HG02642 (cell line): ENCODE measurements around the gene AMD1.
"Not testable (repeated sequence)": the region's sequence is repeated elsewhere in the genome, so short reads cannot be mapped to it uniquely, and the experiment has no call there.

ENCODE experiments used
- ATAC-seq: cut with Tn5 transposase; IDR thresholded peaks from one replicate; pipeline ENCODE4 v1.9.1; 2021; ENCODE audit warnings: mild to moderate bottlenecking; ENCODE audit not compliant: unreplicated experiment, poor library complexity

AMD1 gene

DNA sequence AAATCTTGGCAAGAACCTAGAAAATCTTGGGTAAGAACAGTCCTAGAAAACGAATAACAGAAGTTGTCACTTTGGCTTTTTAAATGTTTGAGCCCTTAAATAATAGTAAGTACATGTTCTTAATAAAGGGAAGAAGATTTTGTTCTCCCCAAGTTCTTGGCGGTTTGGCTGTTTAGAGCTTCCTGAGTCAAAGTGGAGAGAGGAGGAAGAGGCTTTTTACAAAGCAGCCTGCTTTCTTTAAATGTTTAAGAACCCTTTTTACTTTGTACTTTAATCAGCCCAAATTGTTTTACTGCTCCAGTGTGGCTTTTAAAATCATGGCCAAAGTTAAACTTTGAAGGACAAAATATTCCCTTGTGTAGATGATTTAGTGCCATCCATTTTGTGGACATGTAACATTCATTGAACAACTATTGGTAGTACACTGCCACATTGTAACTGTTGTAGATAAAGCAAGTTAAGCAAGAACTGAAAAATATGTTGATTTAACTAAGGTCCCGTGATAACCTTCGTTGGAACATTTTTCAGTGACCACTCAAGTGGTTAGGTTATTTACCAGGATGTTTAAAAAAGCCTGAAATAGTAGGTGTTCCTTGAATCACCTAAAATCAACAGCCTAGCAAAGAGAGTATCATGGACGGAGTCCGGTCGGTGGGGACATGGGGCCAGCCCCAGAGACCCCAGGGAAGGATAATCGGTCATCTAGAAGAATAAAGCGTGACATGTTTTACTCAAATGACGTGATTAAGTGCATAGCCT, 2.4 kb downstream of the AMD1 start:
- no peak for ATAC-seq

DNA sequence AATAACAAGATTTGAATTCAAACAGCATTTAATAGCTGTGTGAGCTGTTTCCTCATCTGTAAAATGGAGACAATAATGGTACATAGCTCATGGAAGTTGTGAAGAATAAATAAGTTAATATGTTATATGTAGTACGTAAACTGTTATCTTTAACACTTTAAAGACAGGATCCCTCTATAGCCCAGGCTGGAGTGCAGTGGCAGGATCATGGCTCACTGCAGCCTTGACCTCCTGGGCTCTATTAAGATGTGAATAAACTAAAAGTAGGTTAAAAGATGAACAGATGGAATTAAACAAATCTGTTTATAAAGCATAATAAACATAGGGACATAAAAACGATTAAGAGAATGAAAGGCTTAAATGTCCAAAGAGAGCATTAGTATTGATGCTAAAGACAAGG, 3.0 kb downstream of the AMD1 start:
- no peak for ATAC-seq

DNA sequence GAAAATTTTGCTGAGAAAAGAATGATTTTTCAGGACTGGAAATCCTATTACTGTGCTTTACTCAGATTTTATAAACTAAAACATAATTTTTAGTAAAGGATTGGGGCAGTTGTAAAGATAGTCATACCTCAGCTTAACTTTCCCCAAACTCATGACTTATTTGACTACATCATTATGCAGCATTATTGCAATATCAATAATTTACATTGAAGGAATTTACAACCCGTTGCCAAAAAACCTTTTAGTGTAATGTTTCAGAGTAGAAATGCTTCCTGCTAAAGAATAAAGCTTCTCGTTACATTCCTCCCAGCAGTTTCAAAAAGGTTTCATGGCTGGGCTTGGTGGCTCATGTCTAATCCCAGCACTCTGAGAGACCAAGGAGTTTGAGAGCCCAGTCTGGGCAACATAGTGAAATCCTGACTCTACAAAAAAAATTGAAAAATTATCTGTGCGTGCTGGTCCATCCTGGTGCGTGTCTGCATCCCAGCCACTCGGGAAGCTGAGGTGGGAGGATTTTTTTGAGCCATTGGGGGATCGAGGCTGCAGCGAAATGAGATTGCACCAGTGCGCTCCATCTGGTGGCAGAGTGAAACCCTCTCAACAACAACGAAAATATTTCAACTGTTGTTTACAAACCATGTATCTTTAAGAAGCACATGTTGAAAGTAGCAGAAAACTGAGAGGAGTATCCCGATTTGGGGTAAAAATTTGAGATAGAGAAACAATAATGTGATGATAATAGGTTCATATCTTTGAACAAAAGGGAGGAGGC, 4.4 kb downstream of the AMD1 start:
- ATAC-seq = no peak

DNA sequence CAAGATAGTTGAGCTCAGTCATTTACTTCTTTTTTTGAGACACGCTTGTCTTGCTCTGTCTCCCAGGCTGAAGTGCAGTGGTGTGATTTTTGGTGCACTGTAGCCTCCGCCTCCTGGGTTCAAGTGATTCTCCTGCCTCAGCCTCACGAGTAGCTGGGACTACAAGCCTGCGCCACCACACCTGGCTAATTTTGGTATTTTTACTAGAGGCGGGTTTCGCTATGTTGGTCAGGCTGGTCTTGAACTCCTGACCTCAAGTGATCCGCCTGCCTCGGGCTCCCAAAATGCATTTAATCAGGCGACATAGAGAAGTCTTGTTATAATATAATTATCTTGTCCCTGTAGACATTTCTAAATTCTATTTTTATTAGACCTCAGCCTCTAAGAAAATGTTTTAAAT, 6.1 kb downstream of the AMD1 start:
- ATAC-seq = no peak

DNA sequence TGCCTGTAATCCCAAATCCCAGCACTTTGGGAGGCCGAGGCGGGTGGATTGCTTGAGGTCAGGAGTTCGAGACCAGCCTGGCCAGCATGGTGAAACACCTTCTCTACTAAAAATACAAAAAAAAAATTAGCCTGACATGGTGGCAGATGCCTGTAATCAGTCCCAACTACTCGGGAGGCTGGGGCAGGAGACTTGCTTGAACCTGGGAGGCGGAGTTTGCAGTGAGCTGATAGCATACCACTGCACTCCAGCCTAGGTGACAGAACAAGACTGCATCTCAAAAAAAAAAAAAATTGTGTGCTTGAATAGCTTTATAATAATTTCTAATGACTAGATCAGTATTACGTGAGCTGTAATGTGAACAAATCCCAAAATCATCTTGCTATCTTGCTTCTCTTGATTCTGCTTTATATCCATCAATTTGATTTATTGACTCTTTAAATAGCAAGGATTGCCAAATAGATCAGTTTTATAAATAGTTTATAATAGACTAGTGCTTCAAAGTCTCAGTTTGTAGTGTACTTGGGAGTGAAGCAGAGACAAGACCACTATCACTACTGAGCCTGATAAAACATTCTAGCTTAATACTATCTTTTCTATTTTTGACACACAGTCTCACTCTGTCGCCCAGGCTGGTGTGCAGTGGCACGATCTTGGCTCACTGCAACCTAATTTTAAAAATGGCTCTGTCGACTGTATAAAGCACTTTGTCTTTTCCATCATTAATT, 7.1 kb downstream of the AMD1 start:
- no peak for ATAC-seq

DNA sequence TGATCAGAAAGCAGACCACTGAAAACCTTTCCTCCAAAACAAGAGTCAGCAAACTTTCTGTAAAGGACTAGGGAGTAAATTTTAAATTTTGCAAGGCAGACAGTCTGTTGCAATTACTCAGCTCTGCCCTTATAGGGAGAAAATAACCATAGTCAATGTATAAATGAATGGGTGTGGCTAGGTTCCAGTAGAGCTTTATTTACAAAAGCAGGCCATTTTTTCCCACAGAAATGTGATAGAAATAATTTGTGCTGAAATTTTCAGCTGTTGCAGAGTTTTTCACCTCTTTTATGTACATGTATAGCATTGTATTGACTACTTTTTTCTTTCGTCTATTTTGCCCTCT, 7.7 kb downstream of the AMD1 start:
- ATAC-seq = no peak

DNA sequence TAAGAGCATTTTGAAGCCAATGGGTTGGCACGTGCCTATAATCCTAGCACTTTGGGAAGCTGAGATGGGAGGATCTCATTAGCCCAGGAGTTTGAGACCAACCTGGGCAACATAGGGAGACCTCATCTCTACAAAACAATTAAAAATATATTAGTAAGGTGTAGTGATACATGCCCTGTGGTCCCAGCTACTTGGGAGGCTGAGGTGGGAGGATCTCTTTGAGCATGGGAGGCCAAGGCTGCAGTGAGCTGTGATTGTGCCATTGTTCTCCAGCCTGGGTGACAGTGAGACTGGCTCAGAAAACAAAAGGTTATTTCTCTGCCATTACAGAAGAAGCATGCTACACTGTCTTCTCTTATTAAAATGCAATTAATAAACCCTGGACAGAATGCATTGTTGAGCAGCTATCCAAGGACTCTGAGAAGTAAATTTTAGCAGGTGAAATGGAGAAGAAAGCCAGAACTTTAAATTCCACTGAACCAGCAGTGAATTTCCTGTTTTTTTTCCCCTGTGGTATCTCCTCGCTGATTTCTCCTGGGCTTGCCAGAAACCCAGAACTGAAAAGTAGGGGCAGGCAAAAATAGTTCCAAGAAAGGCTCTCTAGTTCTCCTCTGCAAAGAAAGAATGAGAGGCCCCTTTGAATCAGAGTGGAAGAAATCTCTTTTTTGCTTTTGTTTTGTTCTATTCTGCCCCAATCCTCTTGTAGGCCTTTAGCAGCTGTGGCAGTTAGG, 8.4 kb downstream of the AMD1 start:
- no peak for ATAC-seq

DNA sequence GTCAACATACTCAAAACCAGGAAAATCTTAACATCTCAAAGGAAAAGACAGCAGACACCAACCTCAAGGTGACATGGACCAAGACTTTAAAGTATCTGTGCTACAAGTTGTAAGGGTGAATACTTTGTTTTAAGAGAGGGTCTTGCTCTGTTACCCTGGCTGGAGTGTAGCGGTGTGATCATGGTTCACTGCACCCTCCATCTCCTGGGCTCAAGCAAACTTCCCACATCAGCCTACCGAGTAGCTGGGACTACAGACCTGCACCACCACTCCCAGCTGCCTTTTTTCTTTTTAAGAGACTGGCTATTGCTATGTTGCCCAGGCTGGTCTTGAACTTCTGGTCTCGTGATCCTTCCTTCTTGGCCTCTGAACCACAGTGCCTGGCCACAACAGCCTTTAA, 9.7 kb downstream of the AMD1 start:
- no peak for ATAC-seq

DNA sequence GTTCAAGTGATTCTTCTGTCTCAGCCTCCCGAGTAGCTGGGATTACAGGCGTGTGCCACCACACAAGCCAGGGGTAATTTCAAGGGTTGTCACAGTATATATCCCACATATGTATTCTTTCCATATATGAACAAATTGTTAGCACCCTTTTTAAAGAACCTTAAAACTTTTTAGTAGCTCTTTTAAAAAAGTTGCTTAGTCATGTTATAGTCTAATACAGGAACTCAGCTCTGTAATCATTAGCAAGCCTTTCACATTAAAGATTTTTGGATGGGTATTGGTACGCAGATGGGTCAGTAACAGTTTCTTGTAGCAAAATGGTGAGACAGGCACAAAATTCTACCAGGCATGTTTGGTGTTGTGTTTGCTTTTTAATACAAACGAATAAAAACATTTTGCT, 10.9 kb downstream of the AMD1 start:
- no peak for ATAC-seq

DNA sequence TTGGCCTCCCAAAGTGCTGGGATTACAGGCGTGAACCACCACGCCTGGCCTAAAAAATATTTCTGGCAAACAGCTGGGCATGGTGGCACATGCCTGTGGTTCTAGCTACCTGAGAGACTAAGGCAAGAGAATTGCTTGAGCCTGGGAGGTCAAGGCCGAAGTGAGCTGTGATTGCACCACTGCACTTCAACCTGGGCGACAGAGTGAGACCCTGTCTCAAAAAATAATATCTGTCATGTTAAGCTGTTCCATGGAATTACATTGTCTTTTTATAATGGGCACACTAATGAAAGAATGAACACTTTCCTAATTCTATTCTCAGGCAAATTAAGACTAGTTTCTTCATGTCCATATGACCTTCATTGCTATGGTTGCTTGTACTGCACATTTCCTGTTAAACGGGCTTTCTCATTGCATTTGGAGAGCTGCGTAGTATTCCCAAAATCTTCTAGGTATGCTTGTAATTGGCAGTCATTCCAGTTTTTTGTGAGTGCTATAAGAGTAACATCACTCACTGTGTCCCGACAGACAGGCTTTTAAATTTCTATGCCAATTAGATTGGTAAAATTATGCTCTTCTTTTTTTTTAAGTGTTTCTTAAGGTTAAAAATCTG, 12.1 kb downstream of the AMD1 start:
- no peak for ATAC-seq

DNA sequence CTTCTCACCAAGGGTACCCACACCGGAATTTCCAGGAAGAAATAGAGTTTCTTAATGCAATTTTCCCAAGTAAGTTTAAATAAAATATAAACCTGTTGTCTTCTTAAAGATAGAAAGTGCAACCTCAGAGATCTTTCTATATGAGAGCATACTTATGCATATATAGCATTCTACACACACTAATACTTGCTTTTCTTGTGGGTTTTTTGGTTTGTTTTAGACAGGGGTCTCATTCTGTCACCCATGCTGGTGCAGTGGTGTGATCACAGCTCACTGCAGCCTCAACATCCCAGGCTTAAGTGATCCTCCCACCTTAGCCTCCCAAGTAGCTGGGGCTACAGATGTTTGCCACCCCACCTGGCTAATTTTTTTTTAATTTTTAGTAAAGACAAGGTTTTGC, 15.7 kb downstream of the AMD1 start:
- ATAC-seq = no peak

DNA sequence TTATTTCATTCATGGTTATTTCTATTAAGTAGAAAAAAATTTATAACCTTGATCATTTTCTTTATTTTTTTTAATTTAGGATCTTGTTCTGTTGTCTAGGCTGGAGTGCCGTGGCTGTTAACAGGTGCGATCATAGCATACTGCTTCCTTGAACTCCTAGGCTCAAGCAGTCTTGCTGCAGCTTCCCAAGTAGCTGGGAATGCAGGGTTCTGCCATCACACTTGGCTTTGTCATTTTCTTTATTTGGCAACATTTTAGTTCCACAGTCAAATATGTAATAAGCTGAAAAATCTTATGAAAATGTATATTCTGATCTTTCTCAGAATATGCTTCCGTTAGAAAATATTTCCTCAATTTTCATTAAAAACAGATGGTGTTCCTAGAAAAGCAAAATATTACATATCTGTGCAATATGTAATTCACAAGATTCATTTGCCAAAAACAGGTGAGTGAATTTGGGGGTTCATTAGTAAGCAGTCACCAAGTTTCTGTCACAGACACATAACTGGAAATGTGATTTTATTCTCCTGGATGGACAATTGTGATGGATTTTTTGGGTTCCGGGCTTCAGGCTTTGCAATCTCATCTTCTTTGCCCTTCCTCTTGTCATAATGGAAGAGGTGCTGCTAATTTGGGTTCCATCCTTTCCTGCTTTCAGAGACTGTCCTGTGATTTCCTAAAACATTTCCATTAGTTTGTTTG, 21.5 kb downstream of the AMD1 start:
- ATAC-seq = no peak

DNA sequence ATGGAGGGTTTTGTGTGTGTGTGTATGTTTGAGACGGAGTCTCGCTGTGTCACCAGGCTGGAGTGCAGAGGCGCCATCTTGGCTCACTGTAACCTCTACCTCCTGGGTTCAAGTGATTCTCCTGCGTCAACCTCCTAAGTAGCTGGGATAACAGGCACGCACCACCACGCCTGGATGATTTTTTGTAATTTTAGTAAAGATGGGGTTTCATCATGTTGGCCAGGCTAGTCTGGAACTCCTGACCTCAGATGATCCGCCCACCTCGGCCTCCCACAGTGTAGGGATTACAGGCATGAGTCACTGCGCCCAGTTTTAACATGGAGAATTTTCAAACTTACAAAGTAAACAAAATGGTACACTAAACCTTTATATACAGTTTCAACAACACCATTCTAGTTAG, 22.8 kb downstream of the AMD1 start:
- no peak for ATAC-seq

DNA sequence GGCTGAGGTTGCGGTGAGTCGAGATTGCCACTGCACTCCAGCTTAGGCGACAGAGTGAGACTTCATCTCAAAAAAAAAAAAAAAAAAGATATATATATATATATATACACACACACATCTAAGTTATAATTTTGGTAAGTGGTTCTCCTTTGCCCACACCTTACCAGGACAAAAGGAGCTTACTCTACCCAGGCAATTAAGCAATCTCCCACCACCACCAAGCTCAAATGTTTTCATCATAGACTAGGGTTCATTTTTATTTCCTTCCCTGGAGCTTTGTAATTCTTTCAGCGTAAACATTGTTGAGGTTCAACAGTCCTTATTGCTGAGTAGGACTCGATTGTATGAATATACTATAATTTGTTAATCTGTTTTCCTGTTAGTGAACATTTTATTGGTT, 23.5 kb downstream of the AMD1 start:
- no peak for ATAC-seq

DNA sequence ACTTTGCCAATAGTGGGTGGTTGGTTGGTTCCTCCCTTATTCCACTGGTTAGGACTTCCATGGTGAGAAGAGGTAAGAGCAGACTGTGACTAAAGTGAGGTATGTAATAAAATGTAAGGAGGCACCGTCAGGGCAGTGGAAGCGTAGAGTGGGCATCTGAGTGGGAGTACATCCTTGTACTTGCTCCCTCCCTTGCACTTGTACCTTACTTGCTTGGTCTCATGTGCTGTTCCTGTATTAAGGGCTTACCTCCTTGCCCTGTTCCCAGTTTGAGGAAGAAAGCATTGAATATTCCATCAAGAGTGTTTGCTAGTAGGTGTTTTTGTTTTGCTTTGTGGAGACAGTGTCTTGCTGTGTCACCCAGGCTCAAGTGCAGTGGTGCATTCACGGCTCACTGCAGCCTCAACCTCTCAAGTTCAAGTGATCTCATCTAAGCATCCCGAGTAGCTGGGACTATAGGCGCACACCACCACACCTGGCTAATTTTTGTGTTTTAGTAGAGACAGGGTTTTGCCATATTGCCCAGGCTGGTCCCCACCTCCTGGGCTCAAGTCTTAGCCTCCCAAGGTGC, 25.5 kb downstream of the AMD1 start:
- no peak for ATAC-seq

DNA sequence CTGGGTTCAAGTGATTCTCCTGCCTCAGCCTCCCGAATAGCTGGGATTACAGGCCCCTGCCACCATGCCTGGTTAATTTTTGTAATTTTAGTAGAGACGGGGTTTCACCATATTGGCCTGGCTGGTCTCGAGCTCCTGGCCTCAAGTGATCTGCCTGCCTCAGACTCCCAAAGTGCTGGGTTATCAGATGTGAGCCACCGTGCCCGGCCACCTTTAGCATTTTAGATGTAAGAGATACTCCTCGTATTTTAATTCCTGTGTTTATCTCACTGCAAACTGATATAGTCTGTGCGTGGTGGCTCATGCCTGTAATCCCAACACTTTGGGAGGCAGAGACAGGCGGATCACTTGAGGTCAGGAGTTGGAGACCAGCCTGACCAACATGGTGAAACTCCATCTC, 27.0 kb downstream of the AMD1 start:
- not testable (repeated sequence) for ATAC-seq

DNA sequence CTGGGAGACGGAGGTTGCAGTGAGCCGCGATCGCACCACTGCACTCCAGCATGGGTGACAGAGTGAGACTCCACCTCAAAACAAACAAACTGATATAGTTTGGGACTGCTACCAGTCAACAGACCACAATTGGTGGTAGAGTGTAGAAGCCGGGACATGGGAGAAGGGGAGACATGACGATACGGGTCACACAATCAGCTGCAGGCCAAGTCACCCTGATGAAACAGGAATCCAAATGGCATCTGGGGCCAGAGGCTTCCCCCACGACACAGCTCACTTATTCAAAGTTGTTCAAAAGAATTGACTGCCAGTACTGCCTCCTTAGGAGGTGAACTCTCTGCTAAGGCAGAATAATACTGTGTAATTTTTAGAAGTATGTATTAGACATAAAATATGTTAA, 27.5 kb downstream of the AMD1 start:
- ATAC-seq = no peak

DNA sequence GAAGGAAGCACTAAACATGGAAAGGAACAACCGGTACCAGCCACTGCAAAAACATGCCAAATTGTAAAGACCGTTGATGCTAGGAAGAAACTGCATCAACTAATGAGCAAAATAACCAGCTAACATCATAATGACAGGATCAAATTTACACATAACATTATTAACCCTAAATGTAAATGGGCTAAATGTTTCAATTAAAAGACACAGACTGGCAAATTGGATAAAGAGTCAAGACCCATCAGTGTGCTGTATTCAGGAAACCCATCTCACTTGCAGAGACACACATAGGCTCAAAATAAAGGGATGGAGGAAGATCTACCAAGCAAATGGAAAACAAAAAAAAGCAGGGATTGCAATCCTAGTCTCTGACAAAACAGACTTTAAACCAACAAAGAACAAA, 31.7 kb downstream of the AMD1 start:
- ATAC-seq = not testable (repeated sequence)

DNA sequence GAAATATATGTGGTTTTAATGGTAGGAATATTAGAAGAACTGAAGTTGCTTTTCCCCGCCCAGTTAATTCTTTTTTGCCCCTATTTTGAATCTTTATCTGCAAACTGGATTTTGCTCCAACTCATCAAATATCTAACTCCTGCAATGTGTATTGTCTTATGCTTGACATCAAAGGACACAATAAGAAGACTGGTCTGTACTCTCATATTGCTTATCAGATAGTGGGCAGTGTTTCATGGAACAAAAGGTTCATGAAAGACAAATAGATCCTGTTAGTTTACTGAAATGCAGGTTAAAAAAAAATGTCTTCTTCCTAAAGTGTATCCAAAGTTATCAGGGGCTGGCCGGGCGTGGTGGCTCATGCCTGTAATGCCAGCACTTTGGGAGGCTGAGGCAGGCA, 56.2 kb downstream of the AMD1 start:
- ATAC-seq = no peak
